Left ventricle myocardium inferior (tissue), 1 donor: ENCODE results near the gene PRPF18. TPM values are rescaled to one million over a fixed set of nuclear protein-coding genes. Genes with fewer than 3 reads are reported as not detected.

ENCODE experiments used
- DNase-seq: peaks from one replicate; pipeline ENCODE4 v3.0.0-alpha.2; 2020
- H3K27ac ChIP-seq: fragments of 200-600 bp; replicated peaks from 2 replicates; pipeline ENCODE4 v1.8.0; 2021
- H3K27me3 ChIP-seq: fragments of 200-600 bp; 2 replicates; pipeline ENCODE4 v1.8.0; 2021; ENCODE audit warnings: low read depth
- H3K36me3 ChIP-seq: fragments of 200-600 bp; 2 replicates; pipeline ENCODE4 v1.8.0; 2021
- H3K4me1 ChIP-seq: fragments of 200-600 bp; 2 replicates; pipeline ENCODE4 v1.8.0; 2021
- H3K4me3 ChIP-seq: fragments of 200-600 bp; 2 replicates; pipeline ENCODE4 v1.8.0; 2021; ENCODE audit warnings: mild to moderate bottlenecking, moderate library complexity
- H3K9me3 ChIP-seq: fragments of 200-600 bp; replicated peaks from 2 replicates; pipeline ENCODE4 v1.8.0; 2021
- CTCF ChIP-seq: fragments of 200-600 bp; IDR thresholded peaks from 2 replicates; pipeline ENCODE4 v1.8.0; 2021; ENCODE audit warnings: antibody characterized with exemption, mild to moderate bottlenecking, borderline replicate concordance
- intact Hi-C: fragments of 100-400 bp; cut with micrococcal nuclease; formaldehyde crosslinking; loops from one replicate; pipeline ENCODE4 v1.11.0; 2022
- total RNA-seq: library from RNA; stranded (reverse); fragmentation: NEBNext Ultra II Directional; extraction: Animal tissue kit (Norgen Biotek cat#: 25700); gene quantifications from one replicate; pipeline ENCODE4 v1.2.1, GENCODE V29; 2021
- donor health status: DM: no; HTN: yes; CAD: no; lungs with severe emphysema.

Gene PRPF18
- total RNA-seq, 1 donor from 2014 or later = 14.7 TPM

GRCh38 chr10:13659887-13660550 is 73.3 kb downstream of the PRPF18 start:
- peaks cover 49% of the 10 kb centered on the region for H3K4me1 ChIP-seq
- peak overlapping the region; percentile 79 for H3K27ac ChIP-seq
- H3K36me3 ChIP-seq = peaks cover 81% of the 10 kb centered on the region
- TF ChIP-seq CTCF = peak; percentile 97
- H3K4me3 ChIP-seq = no peak overlapping the region
- no peaks in the 10 kb centered on the region for H3K27me3 ChIP-seq
- no peaks in the 10 kb centered on the region for H3K9me3 ChIP-seq
- DNase-seq = peak; percentile 78
- intact Hi-C loops = loop anchor here (2.0 kb wide), 1 partner anchor 119 kb away; no protein-coding TSS in a partner anchor

- Histone ChIP-seq H3K27me3 (no peaks in the 10 kb centered on the region), H3K4me3 (no peak overlapping the region), H3K4me1 (peaks cover 44% of the 10 kb centered on the region), H3K36me3 (peaks cover 81% of the 10 kb centered on the region), H3K27ac (peak overlapping the region; percentile 79), H3K9me3 (no peaks in the 10 kb centered on the region)
- TF ChIP-seq CTCF = no peak
- intact Hi-C loops = loop anchor here (2.0 kb wide), 1 partner anchor 118 kb away; no protein-coding TSS in a partner anchor
- no peak for DNase-seq
These were observed 73.8 kb downstream of the PRPF18 start for GRCh38 chr10:13660551-13660920.

DNA sequence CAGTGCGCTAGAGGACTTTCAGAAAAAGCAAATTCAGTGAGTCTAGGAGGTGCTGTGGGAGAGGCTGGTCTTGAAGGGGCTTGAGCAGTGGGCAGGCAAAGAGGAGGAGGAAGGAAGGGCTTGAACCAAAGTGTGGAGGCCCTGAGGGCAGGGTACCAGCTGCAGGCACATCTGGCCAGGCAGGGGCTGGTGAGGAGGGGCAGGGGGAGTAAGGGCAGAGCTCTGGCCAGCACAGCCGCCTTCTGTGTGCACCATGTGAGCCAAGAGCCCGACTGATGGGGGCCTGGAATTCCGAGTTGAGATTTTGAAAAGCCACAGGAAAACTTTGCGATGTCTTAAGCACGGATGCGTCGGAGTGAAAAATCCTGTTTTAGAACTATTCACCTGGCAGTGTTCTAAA is 74.5 kb downstream of the PRPF18 start:
- Histone ChIP-seq H3K9me3 (no peaks in the 10 kb centered on the region), H3K36me3 (peaks cover 83% of the 10 kb centered on the region), H3K27me3 (no peaks in the 10 kb centered on the region), H3K4me1 (peaks cover 43% of the 10 kb centered on the region), H3K27ac (peak overlapping the region; percentile 79), H3K4me3 (no peak overlapping the region)
- intact Hi-C loops = loop anchor here (2.0 kb wide), 1 partner anchor 118 kb away; no protein-coding TSS in a partner anchor
- no peak for TF ChIP-seq CTCF
- no peak for DNase-seq

DNA sequence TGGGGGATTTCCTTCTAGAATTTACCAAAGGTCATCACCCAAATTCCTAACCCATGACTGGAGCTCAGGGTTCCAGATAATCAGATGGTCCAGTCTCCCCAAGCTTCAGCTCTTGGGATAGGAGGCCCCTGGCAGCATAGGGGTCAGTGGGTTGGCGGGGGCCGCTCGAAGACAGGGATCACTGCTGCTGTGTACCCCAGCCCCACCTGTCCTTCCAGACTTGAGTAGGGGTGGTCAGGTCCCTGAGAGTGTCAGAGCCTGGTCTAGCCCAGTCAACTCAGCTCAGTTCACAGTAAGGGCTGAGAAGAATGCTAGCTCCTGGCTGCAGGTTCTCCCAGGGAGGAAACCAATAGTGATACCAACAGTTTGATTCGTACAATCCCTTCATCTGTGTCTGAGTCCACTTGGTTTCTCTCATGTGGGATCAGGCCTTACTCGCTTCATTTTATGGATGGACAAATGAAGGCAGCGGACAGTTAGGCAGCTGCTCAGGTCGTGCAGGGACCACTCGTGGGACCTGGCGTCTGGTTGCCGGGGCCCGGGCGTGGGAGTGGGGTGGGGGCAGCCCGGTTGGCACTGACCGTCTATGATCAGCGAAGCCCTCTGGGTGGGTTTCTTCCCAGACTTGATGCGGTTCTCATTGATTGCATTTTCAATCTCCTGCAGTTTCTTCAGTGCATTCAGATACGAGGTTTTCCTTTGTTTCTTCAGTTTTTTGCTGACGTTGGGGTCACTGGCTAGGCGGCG is 78.9 kb downstream of the PRPF18 start:
- no peak for DNase-seq
- intact Hi-C loops = no loop called here
- no peak for TF ChIP-seq CTCF
- no peaks in the 10 kb centered on the region for H3K27me3 ChIP-seq
- no peak overlapping the region for H3K27ac ChIP-seq
- peaks cover 21% of the 10 kb centered on the region for H3K4me1 ChIP-seq
- H3K36me3 ChIP-seq = peaks cover 92% of the 10 kb centered on the region
- H3K4me3 ChIP-seq = no peak overlapping the region
- H3K9me3 ChIP-seq = no peaks in the 10 kb centered on the region

GRCh38 chr10:13668126-13668525 is 81.4 kb downstream of the PRPF18 start:
- peaks cover 9% of the 10 kb centered on the region for H3K4me1 ChIP-seq
- no peak for TF ChIP-seq CTCF
- intact Hi-C loops = no loop called here
- H3K27ac ChIP-seq = no peak overlapping the region
- no peak for DNase-seq
- no peak overlapping the region for H3K4me3 ChIP-seq
- no peaks in the 10 kb centered on the region for H3K9me3 ChIP-seq
- no peaks in the 10 kb centered on the region for H3K27me3 ChIP-seq
- H3K36me3 ChIP-seq = peaks cover 90% of the 10 kb centered on the region
